Adrenal gland (tissue), 12 donors: Measurements from ENCODE around the gene IGIP. TPM values are rescaled to one million over a fixed set of nuclear protein-coding genes. Genes with fewer than 3 reads are reported as not detected.

ENCODE experiments used
- polyA plus RNA-seq, 3 donors: library from polyadenylated mRNA; stranded (reverse); fragments of 200-250 nt in 2 of 3; fragments of 350-450 nt in 1 of 3; fragmentation: Illumina TruSeq in 1 of 3; extraction: RNeasy Lipid Tissue Mini Kit (QIAGEN cat#74804) in 1 of 3; gene quantifications; one replicate each; pipeline ENCODE4 v1.2.3, GENCODE V29; 2013 to 2014
- total RNA-seq, 9 donors: library from RNA; depleted of rRNA in 4 of 9; stranded (reverse); fragments of >200 nt in 4 of 9; fragments of 120-200 nt in 1 of 9; fragmentation: NEBNext Ultra II Directional in 1 of 9; extraction: Animal tissue kit (Norgen Biotek cat#: 25700) in 1 of 9; gene quantifications; one replicate each; pipeline versions ENCODE4 v1.1.0 to v1.2.4, GENCODE V29; 2013 to 2023
- donor health status: healthy with polysubstance abuse.
- donor health status: Bipolar disorder and iron deficiency.
- donor health status: DM: yes; HTN: yes; CAD: no.
- donor health status: DM: no; HTN: no; CAD: no.
- donor health status: DM: no; HTN: no; CAD: no.
- donor health status: DM: yes; HTN: yes; CAD: no.

The IGIP gene
- total and polyA plus RNA-seq, 12 donors: 5.6 to 25.9 (median 12.0) TPM

Other genes with a start within 250 kb of the IGIP start
- gene NRG2, start 82.6 kb upstream of the IGIP start, total RNA-seq: 10 to 100 TPM in 5 of 9 donors, 1 to 10 TPM in 4; 1.8 to 16.7 (median 11.0) TPM
- gene NRG2, start 82.6 kb upstream of the IGIP start, polyA plus RNA-seq: 1 to 10 TPM; 5.0 to 6.5 (median 5.0) TPM
- gene PURA, start 11.8 kb upstream of the IGIP start, total RNA-seq: 10 to 100 TPM; 17.5 to 37.0 (median 24.8) TPM
- 10 to 100 TPM in 1 of 3 donors, 1 to 10 TPM in 2; 4.9 to 14.0 (median 10.0) TPM for gene PURA, start 11.8 kb upstream of the IGIP start, polyA plus RNA-seq
- gene CYSTM1, start 49.3 kb downstream of the IGIP start, total RNA-seq: 100 to 1,000 TPM in 8 of 9 donors, 10 to 100 TPM in 1; 42.6 to 605 (median 180) TPM
- 100 to 1,000 TPM; 126 to 188 (median 152) TPM for gene CYSTM1, start 49.3 kb downstream of the IGIP start, polyA plus RNA-seq
- 100 to 1,000 TPM in 2 of 9 donors, 10 to 100 TPM in 7; 49.1 to 194 (median 77.1) TPM for gene PFDN1, start 177.2 kb downstream of the IGIP start, total RNA-seq
- gene PFDN1, start 177.2 kb downstream of the IGIP start, polyA plus RNA-seq: 100 to 1,000 TPM in 1 of 3 donors, 10 to 100 TPM in 2; 68.1 to 130 (median 97.5) TPM
- gene HBEGF, start 220.7 kb downstream of the IGIP start, total RNA-seq: 1 to 10 TPM in 8 of 9 donors, under 1 TPM in 1; 0.54 to 9.8 (median 4.7) TPM
- gene HBEGF, start 220.7 kb downstream of the IGIP start, polyA plus RNA-seq: 1 to 10 TPM; 3.0 to 6.2 (median 5.6) TPM
- not detected for gene SLC4A9, start 234.3 kb downstream of the IGIP start, total RNA-seq
- under 1 TPM in 2 of 3 donors, not detected in 1; 0.13 to 0.32 TPM for gene SLC4A9, start 234.3 kb downstream of the IGIP start, polyA plus RNA-seq